ENCODE results near the gene COA3. TPM values are rescaled to one million over a fixed set of nuclear protein-coding genes. Genes with fewer than 3 reads are reported as not detected.

COA3 gene
- total RNA-seq, 4 donors from 2014 or later = 40.9 to 100 (median 51.8) TPM

DNA sequence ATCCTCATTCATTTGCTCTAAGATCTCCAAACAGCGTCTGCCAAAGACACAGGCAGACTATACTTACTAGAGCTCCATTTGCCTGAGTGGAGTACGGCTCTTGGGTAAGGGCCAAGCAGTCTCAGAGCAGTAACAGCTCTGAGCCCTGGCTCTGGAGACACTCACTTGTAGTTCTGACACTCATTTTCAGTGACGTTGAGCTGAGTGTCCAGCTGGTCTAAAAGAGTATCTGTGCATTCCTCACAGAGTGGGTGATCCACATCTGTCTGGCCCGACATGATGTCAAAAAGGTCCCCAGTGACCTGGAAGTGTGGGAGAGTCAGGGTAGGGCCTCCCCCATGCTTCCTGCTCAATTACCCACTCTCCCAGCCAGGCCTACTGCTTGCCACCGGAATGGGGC lies 19.9 kb upstream of the COA3 start:
- H3K9me3 ChIP-seq = no peaks in the 10 kb centered on the region
- no peak for TF ChIP-seq POLR2A (IDR thresholded peaks at IDR 0.05)
- TF ChIP-seq, protein P1, sequence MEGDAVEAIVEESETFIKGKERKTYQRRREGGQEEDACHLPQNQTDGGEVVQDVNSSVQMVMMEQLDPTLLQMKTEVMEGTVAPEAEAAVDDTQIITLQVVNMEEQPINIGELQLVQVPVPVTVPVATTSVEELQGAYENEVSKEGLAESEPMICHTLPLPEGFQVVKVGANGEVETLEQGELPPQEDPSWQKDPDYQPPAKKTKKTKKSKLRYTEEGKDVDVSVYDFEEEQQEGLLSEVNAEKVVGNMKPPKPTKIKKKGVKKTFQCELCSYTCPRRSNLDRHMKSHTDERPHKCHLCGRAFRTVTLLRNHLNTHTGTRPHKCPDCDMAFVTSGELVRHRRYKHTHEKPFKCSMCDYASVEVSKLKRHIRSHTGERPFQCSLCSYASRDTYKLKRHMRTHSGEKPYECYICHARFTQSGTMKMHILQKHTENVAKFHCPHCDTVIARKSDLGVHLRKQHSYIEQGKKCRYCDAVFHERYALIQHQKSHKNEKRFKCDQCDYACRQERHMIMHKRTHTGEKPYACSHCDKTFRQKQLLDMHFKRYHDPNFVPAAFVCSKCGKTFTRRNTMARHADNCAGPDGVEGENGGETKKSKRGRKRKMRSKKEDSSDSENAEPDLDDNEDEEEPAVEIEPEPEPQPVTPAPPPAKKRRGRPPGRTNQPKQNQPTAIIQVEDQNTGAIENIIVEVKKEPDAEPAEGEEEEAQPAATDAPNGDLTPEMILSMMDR (IDR thresholded peaks at IDR 0.05) = no peak
- H3K4me3 ChIP-seq = no peak overlapping the region
- H3K4me1 ChIP-seq = peaks cover 0 to 3% of the 10 kb centered on the region in 2 donors
- intact Hi-C loops (cut with DNase I; ENCODE audit: low total_unique reads) = no loop called here
- H3K27ac ChIP-seq = no peak overlapping the region
- H3K36me3 ChIP-seq = no peaks in the 10 kb centered on the region
- no peaks in the 10 kb centered on the region for H3K27me3 ChIP-seq
- DNase-seq = no peak

GRCh38 chr17:42817866-42818265 lies 19.4 kb upstream of the COA3 start:
- Histone ChIP-seq H3K4me3 (no peak overlapping the region), H3K4me1 (no peaks in the 10 kb centered on the region), H3K27ac (no peak overlapping the region), H3K36me3 (no peaks in the 10 kb centered on the region), H3K27me3 (no peaks in the 10 kb centered on the region), H3K9me3 (no peaks in the 10 kb centered on the region)
- TF ChIP-seq, protein P1 (IDR thresholded peaks at IDR 0.05) = no peak
- intact Hi-C loops (cut with DNase I; ENCODE audit: low total_unique reads) = no loop called here
- no peak for DNase-seq

DNA sequence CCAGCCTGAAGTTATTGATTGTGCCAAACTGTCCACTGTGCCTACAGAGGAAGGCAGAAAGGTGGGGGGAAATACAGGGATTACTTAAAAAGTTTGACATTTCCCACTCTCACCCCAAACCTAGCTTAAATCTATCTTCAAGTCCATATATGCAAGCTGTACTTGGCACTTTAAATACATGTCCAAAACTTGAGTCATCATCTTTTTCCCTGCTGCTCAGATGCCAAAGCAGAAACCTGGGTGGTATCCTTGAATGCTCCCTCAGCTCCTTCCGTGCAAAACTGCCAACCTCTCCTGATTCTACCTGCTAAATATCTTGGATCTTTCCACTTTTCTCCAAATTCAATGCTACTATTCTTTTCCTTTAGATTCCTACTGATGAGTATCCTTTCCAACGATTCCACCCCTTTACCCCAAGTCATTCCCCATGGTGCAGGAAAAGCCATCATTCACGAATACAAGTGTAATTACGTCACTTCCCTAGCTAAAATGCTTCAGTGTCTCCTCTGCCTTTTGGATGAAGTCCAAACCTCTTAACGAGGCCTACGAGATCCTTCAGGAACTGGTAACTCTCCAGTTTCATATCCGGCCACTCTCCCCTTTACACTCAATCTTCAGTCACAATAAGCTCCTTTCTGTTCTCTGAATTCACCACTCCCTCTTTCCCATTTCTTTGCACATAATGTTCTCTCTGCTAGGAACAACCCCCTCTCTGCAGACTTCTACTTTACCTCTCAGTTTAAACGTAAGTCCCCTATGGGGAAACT lies 16.3 kb upstream of the COA3 start:
- Histone ChIP-seq H3K36me3 (no peaks in the 10 kb centered on the region), H3K4me3 (no peak overlapping the region), H3K27me3 (no peaks in the 10 kb centered on the region), H3K27ac (no peak overlapping the region), H3K9me3 (no peaks in the 10 kb centered on the region), H3K4me1 (no peaks in the 10 kb centered on the region)
- TF ChIP-seq POLR2A (IDR thresholded peaks at IDR 0.05) = no peak
- TF ChIP-seq, protein P1 (IDR thresholded peaks at IDR 0.05) = no peak
- intact Hi-C loops (cut with DNase I; ENCODE audit: low total_unique reads) = no loop called here
- DNase-seq = no peak

DNA sequence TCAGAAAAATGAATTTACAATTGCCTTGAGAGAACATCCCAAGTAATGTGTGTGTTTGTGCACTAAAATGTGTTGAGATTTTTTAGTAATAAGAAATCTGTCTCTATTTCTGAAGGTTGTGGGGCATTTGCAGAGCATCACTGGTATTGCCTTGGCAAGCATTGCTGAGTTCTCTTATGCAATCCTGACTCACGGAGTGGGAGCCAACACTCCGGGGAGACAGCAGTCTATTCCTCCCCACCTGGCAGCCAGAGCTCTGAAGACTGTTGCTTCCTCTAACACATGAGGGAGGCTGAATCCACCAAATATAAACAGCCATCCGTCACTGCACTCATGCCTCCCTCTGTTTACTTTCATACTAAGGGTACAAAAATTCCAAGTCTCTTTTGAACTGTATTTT lies 10.7 kb upstream of the COA3 start:
- DNase-seq = peak; percentile 37 to 42
- no peaks in the 10 kb centered on the region for H3K36me3 ChIP-seq
- H3K9me3 ChIP-seq = no peaks in the 10 kb centered on the region
- H3K27me3 ChIP-seq = no peaks in the 10 kb centered on the region
- H3K4me1 ChIP-seq = no peaks in the 10 kb centered on the region
- TF ChIP-seq, protein P1 (IDR thresholded peaks at IDR 0.05) = no peak
- TF ChIP-seq POLR2A (IDR thresholded peaks at IDR 0.05) = no peak
- H3K27ac ChIP-seq = no peak overlapping the region
- no peak overlapping the region for H3K4me3 ChIP-seq
- intact Hi-C loops (cut with DNase I; ENCODE audit: low total_unique reads) = no loop called here

GRCh38 chr17:42806249-42806648 lies 7.7 kb upstream of the COA3 start:
- H3K27ac ChIP-seq = no peak overlapping the region
- H3K27me3 ChIP-seq = no peaks in the 10 kb centered on the region
- H3K36me3 ChIP-seq = no peaks in the 10 kb centered on the region
- H3K4me1 ChIP-seq = no peaks in the 10 kb centered on the region
- intact Hi-C loops (cut with DNase I; ENCODE audit: low total_unique reads) = no loop called here
- H3K4me3 ChIP-seq = no peak overlapping the region
- TF ChIP-seq POLR2A (IDR thresholded peaks at IDR 0.05) = no peak
- TF ChIP-seq, protein P1 (IDR thresholded peaks at IDR 0.05) = no peak
- DNase-seq = no peak
- no peaks in the 10 kb centered on the region for H3K9me3 ChIP-seq

Data from uterus (tissue), 4 donors.